Fibroblast of mammary gland (primary cell): ENCODE measurements around the gene RNGTT.

Source experiments
- DNase-seq: peaks from one replicate; pipeline ENCODE4 v3.0.0-alpha.2; 2010; ENCODE audit warnings: low read depth
- H3K4me3 ChIP-seq: 2 replicates; pipeline ENCODE4 v1.5.1; 2011; ENCODE audit warnings: low read depth, mild to moderate bottlenecking, low read length, moderate library complexity; ENCODE audit not compliant: control insufficient read depth
- TF ChIP-seq, protein P1 (sequence below): conservative IDR thresholded peaks from 2 replicates; pipeline ENCODE4 v1.5.1; 2011; ENCODE audit warnings: low read depth, low read length, inconsistent platforms; ENCODE audit not compliant: control insufficient read depth, insufficient read depth

The RNGTT gene

DNA sequence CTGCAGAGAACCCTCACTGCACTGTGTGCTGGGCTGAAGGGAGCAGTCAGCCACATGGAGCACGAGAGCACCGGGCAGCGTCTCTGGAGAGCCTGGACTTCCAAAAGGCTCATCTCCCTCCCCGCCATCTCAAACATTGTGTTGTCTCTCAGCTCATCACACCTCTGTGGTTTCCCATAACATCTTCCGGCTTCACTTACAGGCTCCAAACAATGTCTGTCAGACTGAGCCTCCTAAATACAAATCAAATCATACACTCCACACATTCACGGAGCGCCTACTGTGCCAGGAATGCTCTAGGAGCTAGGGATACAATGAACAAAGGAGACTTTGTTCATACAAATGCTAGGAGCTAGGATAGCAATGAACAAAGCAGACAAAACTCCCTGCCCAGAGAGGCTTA lies 398.0 kb downstream of the RNGTT start:
- H3K4me3 ChIP-seq: no peak overlapping the region

DNA sequence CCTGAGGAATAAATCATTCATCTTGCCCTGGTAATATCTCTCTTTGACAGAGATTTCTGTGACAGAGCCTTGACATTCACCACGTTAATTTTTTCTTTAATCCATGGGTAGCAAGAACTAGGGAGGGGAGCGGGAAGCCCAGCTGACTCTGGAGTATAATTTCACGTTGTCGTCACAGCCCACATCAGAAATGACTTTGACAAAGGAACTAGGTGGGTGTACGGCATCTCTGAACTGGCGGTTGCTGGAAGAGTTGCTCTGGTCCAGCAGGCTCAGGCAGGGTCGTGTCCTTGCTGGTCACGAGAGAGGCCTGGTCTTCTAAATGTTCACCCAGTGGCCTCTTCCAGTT lies 400.2 kb downstream of the RNGTT start:
- TF ChIP-seq, protein P1, sequence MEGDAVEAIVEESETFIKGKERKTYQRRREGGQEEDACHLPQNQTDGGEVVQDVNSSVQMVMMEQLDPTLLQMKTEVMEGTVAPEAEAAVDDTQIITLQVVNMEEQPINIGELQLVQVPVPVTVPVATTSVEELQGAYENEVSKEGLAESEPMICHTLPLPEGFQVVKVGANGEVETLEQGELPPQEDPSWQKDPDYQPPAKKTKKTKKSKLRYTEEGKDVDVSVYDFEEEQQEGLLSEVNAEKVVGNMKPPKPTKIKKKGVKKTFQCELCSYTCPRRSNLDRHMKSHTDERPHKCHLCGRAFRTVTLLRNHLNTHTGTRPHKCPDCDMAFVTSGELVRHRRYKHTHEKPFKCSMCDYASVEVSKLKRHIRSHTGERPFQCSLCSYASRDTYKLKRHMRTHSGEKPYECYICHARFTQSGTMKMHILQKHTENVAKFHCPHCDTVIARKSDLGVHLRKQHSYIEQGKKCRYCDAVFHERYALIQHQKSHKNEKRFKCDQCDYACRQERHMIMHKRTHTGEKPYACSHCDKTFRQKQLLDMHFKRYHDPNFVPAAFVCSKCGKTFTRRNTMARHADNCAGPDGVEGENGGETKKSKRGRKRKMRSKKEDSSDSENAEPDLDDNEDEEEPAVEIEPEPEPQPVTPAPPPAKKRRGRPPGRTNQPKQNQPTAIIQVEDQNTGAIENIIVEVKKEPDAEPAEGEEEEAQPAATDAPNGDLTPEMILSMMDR: no peak
- H3K4me3 ChIP-seq: no peak overlapping the region
- no peak for DNase-seq

More for the DNA sequence above, 398.0 kb downstream of the RNGTT start:
- TF ChIP-seq, protein P1: no peak
- no peak for DNase-seq

DNA sequence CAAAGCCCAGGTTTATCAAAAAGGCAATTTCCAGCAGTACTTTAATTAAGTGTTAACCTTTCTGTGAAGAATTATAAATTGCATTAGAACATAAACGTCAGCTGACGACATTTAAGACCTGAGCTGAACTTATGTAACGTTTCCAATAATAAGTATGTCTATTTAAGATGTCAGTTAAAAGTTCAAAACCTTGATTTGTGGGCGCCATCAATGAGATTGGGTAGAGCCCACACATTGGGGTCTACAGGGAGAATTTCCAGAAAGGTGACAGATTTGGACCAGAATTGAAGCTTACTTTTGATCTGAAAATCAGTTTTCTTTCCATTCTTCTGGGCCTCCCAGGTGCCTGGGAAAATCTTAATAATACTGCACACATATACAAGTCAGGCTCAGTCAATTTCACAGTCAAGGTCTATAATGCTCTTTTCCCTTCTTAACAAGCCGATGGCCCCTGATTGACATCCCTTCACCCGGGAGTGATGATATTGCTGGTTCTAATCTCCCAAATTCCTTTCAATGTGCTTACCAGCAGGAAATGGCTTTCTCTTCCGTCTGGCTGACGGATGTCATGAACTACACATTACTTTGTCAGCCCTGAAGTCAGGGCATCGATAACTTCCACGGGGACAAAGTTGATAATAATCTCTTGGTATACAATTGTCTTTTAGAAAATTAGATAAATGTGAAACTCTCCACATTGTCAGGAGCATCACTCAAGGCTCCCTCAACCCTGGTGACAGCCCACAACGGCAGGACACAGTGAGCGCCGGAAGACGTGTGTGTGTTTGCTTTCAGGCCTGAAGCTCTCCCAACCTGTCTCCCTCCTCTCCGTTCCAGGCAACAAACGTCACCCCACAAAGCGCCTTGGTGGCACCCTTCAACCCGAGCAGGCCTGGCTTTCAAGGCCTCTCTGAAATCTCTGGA lies 400.8 kb downstream of the RNGTT start:
- no peak overlapping the region for H3K4me3 ChIP-seq
- no peak for DNase-seq
- TF ChIP-seq, protein P1: no peak

DNA sequence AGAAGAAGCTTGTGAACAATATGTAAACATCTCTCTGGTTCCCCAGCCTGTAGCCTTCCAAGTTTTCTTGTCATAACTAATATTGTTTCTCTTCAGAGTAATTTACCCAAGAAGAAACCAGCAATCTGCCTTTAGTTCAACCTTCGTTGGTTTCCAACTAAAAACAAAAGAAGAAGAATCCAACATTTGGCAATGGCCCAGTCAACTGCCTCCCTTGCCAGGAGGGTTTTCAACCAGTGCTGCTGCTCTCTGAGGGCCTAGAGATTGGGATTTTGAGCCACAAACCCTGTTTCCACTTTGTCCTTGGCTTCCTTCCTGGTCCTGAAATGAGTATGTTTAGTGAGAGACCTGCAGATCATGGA lies 401.5 kb downstream of the RNGTT start:
- H3K4me3 ChIP-seq: no peak overlapping the region
- TF ChIP-seq, protein P1: no peak
- DNase-seq: no peak

DNA sequence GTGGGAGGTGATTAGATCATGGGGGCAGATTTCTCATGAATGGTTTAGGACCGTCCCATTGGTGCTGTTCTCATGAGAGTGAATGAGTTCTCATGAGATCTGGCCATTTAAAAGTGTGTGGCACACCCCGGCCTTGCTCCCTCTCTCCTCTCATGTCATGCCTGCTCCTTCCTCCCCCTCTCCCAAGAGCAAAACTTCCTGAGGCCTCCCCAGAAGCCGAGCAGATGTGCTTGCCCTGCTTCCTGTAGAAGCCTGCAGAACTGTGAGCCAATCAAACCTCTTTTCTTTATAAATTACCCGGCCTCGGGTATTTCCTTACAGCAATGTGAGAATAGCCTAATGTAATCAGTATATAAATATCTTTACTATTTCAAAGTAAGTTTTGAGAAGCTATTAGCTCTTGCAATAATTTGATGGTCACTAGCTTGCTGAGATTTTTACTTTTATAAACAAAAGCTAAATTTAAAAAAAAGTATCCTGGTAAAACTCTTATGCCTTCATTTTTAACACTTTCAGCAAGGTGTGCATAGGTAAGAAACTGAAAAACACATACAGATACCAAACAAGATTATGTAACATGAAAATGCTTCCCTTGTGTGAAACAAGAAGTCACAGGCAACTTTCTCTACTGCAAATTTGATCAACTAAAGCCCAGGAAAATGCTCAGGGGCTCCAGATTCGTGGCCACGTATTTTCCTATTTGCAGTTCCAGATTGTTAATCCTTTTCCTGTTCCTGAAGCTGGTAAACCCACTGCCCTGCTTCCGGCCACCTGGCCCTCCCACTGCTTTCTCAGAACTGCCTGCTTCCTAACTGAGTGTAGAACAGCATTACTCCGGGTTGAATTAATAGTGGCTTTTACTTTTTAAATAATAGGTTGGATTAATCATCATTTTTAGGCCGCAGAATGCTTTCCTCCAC lies 402.1 kb downstream of the RNGTT start:
- TF ChIP-seq, protein P1: no peak
- DNase-seq: no peak
- no peak overlapping the region for H3K4me3 ChIP-seq
